GM03348 (cell line): ENCODE data around the gene FXYD2.
"Not testable (repeated sequence)": the region's sequence is repeated elsewhere in the genome, so short reads cannot be mapped to it uniquely, and the experiment has no call there.

Source experiments
- DNase-seq: peaks from one replicate; pipeline ENCODE4 v3.0.0; 2012; ENCODE audit warnings: low spot score

The FXYD2 gene

GRCh38 chr11:117824571-117825537 lies at the start of gene FXYD2:
Gene FXYD2 (minus strand): TSS chr11:117824744. CDS start chr11:117824678, 66 bp downstream.
- no peak for DNase-seq

GRCh38 chr11:117873828-117874125 lies 49.2 kb upstream of the FXYD2 start:
- no peak for DNase-seq

GRCh38 chr11:117872975-117873827 lies 48.7 kb upstream of the FXYD2 start:
- no peak for DNase-seq

DNA sequence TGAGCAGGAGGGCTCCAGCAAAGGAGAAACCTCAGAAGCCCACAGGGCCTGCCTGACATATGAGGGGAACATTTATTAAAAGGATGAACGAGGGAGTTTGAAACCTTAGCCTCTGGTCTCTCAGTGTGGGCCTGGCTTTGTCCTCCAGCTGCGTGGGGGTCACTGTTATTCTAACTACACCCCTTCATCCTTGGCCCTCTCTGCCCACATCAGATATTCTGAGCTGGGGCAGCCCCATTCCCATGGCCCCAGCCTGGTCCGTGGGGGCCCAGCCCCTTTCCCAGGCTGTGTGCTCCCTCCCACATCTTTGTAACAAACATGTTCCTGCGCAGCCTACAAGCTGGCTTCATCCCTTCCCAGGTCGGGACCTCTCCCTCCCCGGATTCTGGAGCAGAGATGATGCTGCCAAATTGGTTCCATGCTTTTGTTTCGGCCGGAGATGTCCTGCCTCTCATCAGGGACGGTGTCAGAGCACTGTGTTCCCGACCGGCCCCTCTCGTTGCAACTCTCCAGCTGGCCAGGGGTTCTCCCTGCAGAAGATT lies 47.9 kb upstream of the FXYD2 start:
- no peak for DNase-seq

GRCh38 chr11:117871784-117872183 lies 47.2 kb upstream of the FXYD2 start:
- no peak for DNase-seq

- DNase-seq, result no peak
These were observed 46.6 kb upstream of the FXYD2 start for GRCh38 chr11:117871160-117871559.

DNA sequence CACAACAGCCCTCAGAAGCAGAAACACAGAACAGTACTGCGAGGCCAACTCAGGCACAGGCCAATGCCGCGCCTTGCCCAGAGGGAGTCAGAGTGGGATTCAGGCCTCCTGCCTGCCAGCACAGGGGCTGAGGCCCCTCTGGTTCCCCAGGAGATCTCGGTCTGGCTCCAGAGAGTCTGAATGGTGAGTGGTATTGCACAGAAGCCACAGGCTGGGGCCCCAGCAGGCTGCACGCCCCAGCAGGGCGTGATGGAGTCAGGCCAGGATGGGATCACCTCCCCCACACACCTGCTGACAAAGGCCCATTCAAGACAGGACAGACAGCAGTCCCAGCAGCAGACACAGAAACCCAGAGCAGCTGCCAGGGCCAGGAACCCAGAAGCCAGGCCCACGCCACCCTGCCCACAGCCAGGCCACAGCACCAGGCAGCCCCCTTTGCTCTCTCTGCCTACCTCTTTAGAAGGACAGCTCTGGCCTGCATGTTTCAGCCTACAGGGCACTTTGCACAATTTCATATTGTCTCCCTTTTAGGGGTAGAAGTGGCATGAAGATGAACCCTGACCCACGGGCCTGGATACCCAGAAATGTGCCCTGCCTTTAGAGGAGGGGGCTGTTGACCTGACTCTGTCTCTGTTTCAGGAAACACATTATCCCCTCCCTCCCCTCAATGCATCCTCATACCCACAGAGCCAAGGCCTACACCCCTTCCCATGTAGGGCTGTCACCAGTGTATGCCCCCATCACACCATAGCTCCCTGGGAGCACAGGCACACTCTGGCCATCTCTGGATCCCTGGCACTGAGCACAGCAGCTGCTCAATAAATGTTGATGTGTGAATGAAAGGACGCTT lies 45.8 kb upstream of the FXYD2 start:
- no peak for DNase-seq

DNA sequence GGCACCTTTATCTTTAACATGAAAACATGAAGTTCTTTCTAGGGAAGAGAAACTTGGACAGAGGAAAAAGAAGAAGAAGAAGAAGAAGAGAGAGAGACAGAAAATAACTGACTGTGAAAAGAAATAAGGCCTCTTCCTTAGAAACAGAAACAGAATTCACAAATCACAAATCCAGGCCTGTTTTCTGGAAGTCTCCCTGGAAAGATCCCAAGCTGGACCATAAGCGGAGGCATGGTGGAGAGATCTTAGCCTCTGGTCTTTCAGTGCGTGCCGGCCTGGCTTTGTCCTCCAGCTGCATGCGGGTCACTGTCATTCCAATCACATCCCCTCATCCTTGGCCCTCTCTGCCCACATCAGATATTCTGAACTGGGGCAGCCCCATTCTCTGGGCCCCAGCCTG lies 45.1 kb upstream of the FXYD2 start:
- no peak for DNase-seq

- no peak for DNase-seq
These were observed 44.4 kb upstream of the FXYD2 start for GRCh38 chr11:117868815-117869561.

DNA sequence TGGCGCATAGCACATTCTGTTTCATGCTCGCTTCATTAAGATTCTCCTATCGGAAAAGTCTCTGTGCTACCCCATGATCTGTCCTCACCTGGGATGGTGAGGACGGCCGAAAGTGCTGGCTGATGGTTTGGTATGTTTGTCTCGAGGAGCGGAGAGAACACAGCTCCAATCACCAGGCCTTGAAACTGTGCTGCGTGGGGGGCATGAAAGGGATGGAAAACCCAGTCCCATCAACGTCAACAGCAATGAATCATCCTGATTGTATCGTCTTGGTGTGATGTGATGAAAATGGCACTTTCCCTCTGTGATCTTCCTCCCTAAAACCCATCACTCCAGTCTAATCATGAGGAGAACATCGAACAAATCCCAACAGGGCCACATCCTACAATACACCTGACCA lies 43.5 kb upstream of the FXYD2 start:
- DNase-seq, result no peak

DNA sequence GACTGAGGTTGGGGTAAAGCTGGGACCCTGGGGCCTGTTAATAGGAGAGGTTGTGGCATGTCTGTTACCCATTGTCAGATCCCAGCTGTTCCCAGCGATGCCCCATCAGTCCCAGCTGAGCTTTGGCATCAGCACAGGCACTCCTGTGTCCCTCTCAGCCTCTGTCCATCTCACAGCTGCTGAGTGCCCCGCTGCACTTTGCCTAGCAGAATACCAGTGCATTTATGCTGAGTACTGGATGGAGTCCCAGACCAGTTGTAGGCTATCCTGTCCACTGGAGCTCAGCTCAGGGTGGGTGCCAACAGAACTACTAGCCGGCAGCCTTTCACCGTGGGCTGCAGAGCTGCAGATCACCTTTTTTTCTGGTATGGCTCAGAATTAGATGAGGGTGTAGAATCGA lies 42.0 kb upstream of the FXYD2 start:
- DNase-seq, result no peak

DNA sequence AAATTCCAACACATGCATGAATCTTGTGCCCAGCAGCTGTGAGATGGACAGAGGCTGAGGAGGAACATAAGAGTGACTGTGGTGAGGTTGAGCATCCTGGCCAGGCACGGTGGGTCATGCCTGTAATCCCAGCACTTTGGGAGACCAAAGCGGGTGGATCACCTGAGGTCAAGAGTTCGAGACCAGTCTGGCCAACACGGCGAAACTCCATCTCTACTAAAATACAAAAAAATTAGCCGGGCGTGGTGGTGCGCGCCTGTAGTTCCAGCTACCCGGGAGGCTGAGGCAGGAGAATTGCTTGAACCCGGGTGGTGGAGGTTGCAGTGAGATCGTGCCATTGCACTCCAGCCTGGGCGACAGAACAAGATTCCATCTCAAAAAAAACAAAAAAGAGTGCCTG lies 41.0 kb upstream of the FXYD2 start:
- not testable (repeated sequence) for DNase-seq

GRCh38 chr11:117863383-117863782 lies 38.8 kb upstream of the FXYD2 start:
- DNase-seq, result no peak

GRCh38 chr11:117862753-117863152 lies 38.2 kb upstream of the FXYD2 start:
- no peak for DNase-seq

DNA sequence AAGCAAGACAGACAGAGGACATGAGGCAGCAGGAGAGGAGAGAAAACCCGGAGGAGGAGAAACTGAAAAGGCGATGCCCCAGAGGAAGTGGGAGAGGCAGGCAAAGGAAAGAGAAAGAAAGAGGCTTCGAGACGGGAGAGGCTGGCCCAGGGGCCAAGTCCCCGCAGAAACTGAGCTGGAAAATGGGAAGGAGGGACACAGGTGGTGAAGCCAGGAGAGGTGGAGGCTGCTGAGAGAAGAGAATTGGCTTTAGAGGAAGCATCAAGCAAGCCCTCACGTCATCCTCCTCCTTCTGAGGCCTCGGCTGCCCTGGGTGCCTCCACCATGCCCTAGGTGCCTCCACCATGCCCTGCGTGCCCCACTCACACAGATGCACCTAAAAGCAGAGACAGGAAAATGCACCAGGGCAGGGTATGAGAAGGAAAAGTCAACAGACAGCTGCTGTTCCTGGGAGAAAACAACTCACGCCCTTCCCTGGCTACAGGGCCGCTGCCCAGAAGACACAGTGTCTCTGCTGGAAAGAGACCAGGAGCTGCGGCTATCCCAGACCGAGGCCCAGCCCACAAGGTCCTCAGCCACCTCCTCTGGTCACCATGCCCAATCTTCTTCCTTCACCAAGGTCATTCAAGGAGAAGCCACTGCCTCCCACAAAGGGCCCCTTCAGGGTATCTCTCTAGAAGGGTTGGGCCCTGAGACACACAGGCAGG lies 37.6 kb upstream of the FXYD2 start:
- DNase-seq, result no peak

DNA sequence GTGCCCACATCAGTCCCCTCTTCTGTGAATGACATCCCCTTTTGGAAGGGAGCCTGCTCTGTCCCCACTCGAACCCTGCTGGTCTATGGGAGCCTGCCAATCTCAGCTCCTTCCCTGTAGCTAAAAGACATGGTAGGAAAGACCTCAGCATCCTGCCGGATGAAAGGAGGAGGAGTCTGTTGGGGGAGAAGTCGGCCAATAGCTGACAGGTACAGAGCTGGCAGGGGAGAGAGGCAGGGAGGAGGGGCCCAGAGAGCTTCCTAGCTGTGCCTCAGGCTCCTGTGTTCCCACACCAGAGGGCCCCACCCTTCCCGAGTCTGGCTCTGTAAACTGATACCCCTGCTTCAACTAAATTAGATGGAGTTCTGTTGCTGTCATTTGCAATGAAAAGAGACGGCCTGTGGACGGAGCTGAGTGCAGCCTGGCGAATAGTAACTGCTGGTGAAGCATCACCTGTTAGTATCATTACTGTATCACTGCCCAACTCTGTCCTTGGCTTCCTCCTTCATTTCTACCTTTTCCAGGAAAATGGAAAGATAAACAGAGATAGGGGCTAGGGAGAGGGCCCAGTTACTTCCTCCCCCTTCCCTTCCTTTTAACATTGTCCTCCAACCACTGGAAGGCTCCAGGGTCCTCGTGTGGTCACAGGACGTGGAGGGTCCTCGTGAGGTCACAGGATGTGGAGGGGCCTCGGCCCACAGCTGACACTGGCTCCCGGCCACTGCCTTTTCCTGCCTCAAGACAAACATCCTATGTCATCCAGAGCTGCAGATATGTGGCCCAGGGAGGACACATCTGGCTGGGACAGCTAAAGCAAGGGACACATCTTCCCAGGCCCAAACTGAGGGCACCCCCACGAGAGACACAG lies 36.8 kb upstream of the FXYD2 start:
- DNase-seq, result no peak

- DNase-seq, result no peak
These were observed 35.6 kb upstream of the FXYD2 start for GRCh38 chr11:117860139-117860538.

GRCh38 chr11:117859488-117860112 lies 35.1 kb upstream of the FXYD2 start:
- DNase-seq, result no peak

GRCh38 chr11:117859061-117859460 lies 34.5 kb upstream of the FXYD2 start:
- no peak for DNase-seq
